DND-41 (cell line): ENCODE measurements around the gene SEMA4A.

Experiments used
- ATAC-seq: fragments of 200-7000 bp; cut with Tn5 transposase; 3 replicates; pipeline ENCODE4 v1.9.1; 2021; ENCODE audit warnings: low read depth; ENCODE audit not compliant: insufficient read depth
- DNase-seq: peaks from one replicate; pipeline ENCODE4 v3.0.0-alpha.2; 2020
- H2AFZ ChIP-seq: 2 replicates; pipeline ENCODE4 v1.6.0; 2012; ENCODE audit warnings: low read depth, low read length
- H3K27ac ChIP-seq: 2 replicates; pipeline ENCODE4 v1.5.1; 2012; ENCODE audit warnings: low read length, inconsistent platforms
- H3K27me3 ChIP-seq: fragments of 200-600 bp; sonication (generic); 2 replicates; pipeline ENCODE4 v1.6.0; 2012; ENCODE audit warnings: low read length, mild to moderate bottlenecking, inconsistent platforms; ENCODE audit not compliant: insufficient read depth, poor library complexity
- H3K36me3 ChIP-seq: 2 replicates; pipeline ENCODE4 v1.5.1; 2012; ENCODE audit warnings: low read length, inconsistent platforms; ENCODE audit not compliant: insufficient read depth
- H3K4me1 ChIP-seq: 2 replicates; pipeline ENCODE4 v1.5.1; 2012; ENCODE audit warnings: mild to moderate bottlenecking, low read length; ENCODE audit not compliant: insufficient read depth
- H3K4me2 ChIP-seq: 2 replicates; pipeline ENCODE4 v1.6.0; 2012; ENCODE audit warnings: mild to moderate bottlenecking, moderate library complexity, low read length, inconsistent platforms; ENCODE audit not compliant: insufficient read depth
- H3K4me3 ChIP-seq, 2 experiments: fragments of 200-600 bp in 1 of 2; shearing (Covaris generic) in 1 of 2; 2 replicates each; pipeline ENCODE4 v1.5.1; 2012 to 2016; ENCODE audit warnings: inconsistent platforms in 2 of 2, low read length in 2 of 2, mild to moderate bottlenecking in 2 of 2, low read depth in 1 of 2, moderate library complexity in 1 of 2
- H3K79me2 ChIP-seq: 2 replicates; pipeline ENCODE4 v1.6.0; 2012; ENCODE audit warnings: low read length, inconsistent platforms; ENCODE audit not compliant: insufficient read depth
- H3K9ac ChIP-seq: 2 replicates; pipeline ENCODE4 v1.6.0; 2012; ENCODE audit warnings: low read depth, mild to moderate bottlenecking, inconsistent platforms, low read length, moderate library complexity
- H3K9me3 ChIP-seq: 2 replicates; pipeline ENCODE4 v1.5.1; 2012; ENCODE audit warnings: low read length, moderate library complexity, mild to moderate bottlenecking, inconsistent platforms; ENCODE audit not compliant: insufficient read depth, severe bottlenecking
- H4K20me1 ChIP-seq: 2 replicates; pipeline ENCODE4 v1.6.0; 2012; ENCODE audit warnings: low read length; ENCODE audit not compliant: insufficient read depth
- EZH2 ChIP-seq: IDR thresholded peaks from 3 replicates; pipeline ENCODE4 v1.6.1; 2012; ENCODE audit warnings: borderline replicate concordance, low read depth, mild to moderate bottlenecking, moderate library complexity, low read length, inconsistent platforms; ENCODE audit not compliant: severe bottlenecking
- TF ChIP-seq, protein P1 (sequence below): IDR thresholded peaks from 2 replicates; pipeline ENCODE4 v1.5.1; 2012; ENCODE audit warnings: borderline replicate concordance, low read length, moderate library complexity, mild to moderate bottlenecking; ENCODE audit not compliant: poor library complexity, severe bottlenecking; ENCODE audit errors: extremely low read depth

The SEMA4A gene

DNA sequence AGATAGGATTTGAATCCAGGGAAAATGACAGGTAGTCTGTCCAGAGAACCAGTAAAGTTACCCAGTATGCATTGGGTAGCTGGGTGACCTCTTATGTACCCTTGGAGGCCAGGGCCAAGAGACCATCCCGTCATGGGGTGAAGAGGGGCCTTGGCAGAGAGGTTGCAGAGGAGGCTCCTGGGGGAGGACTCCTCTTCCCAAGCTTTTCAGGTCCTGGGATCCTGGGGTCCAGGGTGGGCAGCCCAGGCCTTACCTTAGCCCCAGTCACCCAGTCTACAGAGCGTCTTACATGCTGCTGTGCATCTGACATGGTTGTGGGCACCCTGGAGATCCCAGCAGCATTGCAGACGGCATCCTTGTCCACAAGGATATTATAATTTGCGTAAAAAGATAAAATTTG, 73.4 kb downstream of the SEMA4A start:
- TF ChIP-seq EZH2, result no peak
- TF ChIP-seq, protein P1, sequence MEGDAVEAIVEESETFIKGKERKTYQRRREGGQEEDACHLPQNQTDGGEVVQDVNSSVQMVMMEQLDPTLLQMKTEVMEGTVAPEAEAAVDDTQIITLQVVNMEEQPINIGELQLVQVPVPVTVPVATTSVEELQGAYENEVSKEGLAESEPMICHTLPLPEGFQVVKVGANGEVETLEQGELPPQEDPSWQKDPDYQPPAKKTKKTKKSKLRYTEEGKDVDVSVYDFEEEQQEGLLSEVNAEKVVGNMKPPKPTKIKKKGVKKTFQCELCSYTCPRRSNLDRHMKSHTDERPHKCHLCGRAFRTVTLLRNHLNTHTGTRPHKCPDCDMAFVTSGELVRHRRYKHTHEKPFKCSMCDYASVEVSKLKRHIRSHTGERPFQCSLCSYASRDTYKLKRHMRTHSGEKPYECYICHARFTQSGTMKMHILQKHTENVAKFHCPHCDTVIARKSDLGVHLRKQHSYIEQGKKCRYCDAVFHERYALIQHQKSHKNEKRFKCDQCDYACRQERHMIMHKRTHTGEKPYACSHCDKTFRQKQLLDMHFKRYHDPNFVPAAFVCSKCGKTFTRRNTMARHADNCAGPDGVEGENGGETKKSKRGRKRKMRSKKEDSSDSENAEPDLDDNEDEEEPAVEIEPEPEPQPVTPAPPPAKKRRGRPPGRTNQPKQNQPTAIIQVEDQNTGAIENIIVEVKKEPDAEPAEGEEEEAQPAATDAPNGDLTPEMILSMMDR, result no peak
- H3K36me3 ChIP-seq, result peaks cover 36% of the 10 kb centered on the region
- ATAC-seq, result no peak
- H3K79me2 ChIP-seq, result no peaks in the 10 kb centered on the region
- no peak for DNase-seq
- no peak overlapping the region for H2AFZ ChIP-seq
- H3K27ac ChIP-seq, result no peak overlapping the region
- H3K9ac ChIP-seq, result no peak overlapping the region
- no peaks in the 10 kb centered on the region for H3K27me3 ChIP-seq
- H3K9me3 ChIP-seq, result no peaks in the 10 kb centered on the region
- H4K20me1 ChIP-seq, result no peaks in the 10 kb centered on the region
- no peak overlapping the region for H3K4me2 ChIP-seq
- H3K4me1 ChIP-seq, result no peaks in the 10 kb centered on the region
- no peak overlapping the region for H3K4me3 ChIP-seq
